Caco-2 (cell line): ENCODE data around the gene CAVIN4. TPM values are rescaled to one million over a fixed set of nuclear protein-coding genes. Genes with fewer than 3 reads are reported as not detected.

Experiments
- BruUV-seq: library from RNA; stranded (reverse); fragments of 400-500 nt; replicated peaks from 2 replicates; lab custom pipeline; 2021; lab: Mats Ljungman, UMichigan
- CTCF ChIA-PET: fragments of 300-600 bp; sonication (Branson Sonifier 250); formaldehyde crosslinking; loops from one replicate; lab custom pipeline; 2022; ENCODE audit warnings: antibody characterized with exemption; lab: Charles Lee
- POLR2A ChIA-PET: fragments of 300-600 bp; sonication (Branson Sonifier 250); formaldehyde crosslinking; loops from one replicate; lab custom pipeline; 2022; ENCODE audit warnings: antibody characterized with exemption; lab: Charles Lee
- DNase-seq, 2 experiments: peaks; one replicate each; pipeline versions ENCODE4 v3.0.0 to v3.0.0-alpha.2; 2020 to 2022
- H3K27me3 ChIP-seq: replicated peaks from 2 replicates; pipeline ENCODE4 v1.6.0; 2011; ENCODE audit warnings: low read length; ENCODE audit not compliant: control insufficient read depth, insufficient read depth
- H3K36me3 ChIP-seq: 2 replicates; pipeline ENCODE4 v1.5.1; 2011; ENCODE audit warnings: low read length; ENCODE audit not compliant: control insufficient read depth, insufficient read depth
- H3K4me1 ChIP-seq: fragments of 250-450 bp; sonication (Bioruptor Pico); 2 replicates; pipeline ENCODE4 v1.5.1; 2020; ENCODE audit warnings: mild to moderate bottlenecking
- H3K4me3 ChIP-seq: 2 replicates; pipeline ENCODE4 v1.5.1; 2011; ENCODE audit warnings: low read depth, mild to moderate bottlenecking, control low read depth, low read length
- H3K9me3 ChIP-seq: fragments of 250-450 bp; sonication (Bioruptor Pico); 2 replicates; pipeline ENCODE4 v1.5.1; 2020; ENCODE audit warnings: mild to moderate bottlenecking, moderate library complexity
- H3K27ac Mint-ChIP-seq: one replicate; pipeline ENCODE4 v1.8.0; 2022; ENCODE audit warnings: mixed read lengths; ENCODE audit not compliant: unreplicated experiment
- H3K27me3 Mint-ChIP-seq: one replicate; pipeline ENCODE4 v1.8.0; 2022; ENCODE audit warnings: mixed read lengths; ENCODE audit not compliant: insufficient read depth, unreplicated experiment
- H3K36me3 Mint-ChIP-seq: one replicate; pipeline ENCODE4 v1.8.0; 2022; ENCODE audit warnings: mild to moderate bottlenecking, mixed read lengths; ENCODE audit not compliant: insufficient read depth, unreplicated experiment
- H3K4me1 Mint-ChIP-seq: one replicate; pipeline ENCODE4 v1.8.0; 2022; ENCODE audit warnings: low read depth, mixed read lengths; ENCODE audit not compliant: unreplicated experiment
- H3K4me3 Mint-ChIP-seq: one replicate; pipeline ENCODE4 v1.8.0; 2022; ENCODE audit warnings: mild to moderate bottlenecking, moderate library complexity, mixed read lengths; ENCODE audit not compliant: unreplicated experiment
- H3K9me3 Mint-ChIP-seq: one replicate; pipeline ENCODE4 v1.8.0; 2022; ENCODE audit warnings: mixed read lengths; ENCODE audit not compliant: unreplicated experiment
- intact Hi-C: fragments of 100-400 bp; cut with micrococcal nuclease; formaldehyde crosslinking; loops from one replicate; pipeline ENCODE4 v1.10.0; 2022; ENCODE audit not compliant: unreplicated experiment
- total RNA-seq: library from RNA; stranded (reverse); gene quantifications from 2 replicates; pipeline ENCODE4 v1.2.3, GENCODE V29; 2022
- TF ChIP-seq, protein P1 (sequence below), 2 experiments: fragments of 200-600 bp in 1 of 2; IDR thresholded peaks; 1 replicate in 1 of 2; 2 replicates in 1 of 2; pipeline versions ENCODE4 v1.5.1 to v1.8.0; 2011 to 2022; ENCODE audit warnings: antibody characterized with exemption in 1 of 2, control low read depth in 1 of 2, inconsistent platforms in 1 of 2, low read depth in 1 of 2, low read length in 1 of 2, mild to moderate bottlenecking in 1 of 2, moderate library complexity in 1 of 2; ENCODE audit not compliant: insufficient read depth in 1 of 2, severe bottlenecking in 1 of 2, unreplicated experiment in 1 of 2

CAVIN4 gene
- total RNA-seq, 1 experiment from 2014 or later: 1.5 TPM

DNA sequence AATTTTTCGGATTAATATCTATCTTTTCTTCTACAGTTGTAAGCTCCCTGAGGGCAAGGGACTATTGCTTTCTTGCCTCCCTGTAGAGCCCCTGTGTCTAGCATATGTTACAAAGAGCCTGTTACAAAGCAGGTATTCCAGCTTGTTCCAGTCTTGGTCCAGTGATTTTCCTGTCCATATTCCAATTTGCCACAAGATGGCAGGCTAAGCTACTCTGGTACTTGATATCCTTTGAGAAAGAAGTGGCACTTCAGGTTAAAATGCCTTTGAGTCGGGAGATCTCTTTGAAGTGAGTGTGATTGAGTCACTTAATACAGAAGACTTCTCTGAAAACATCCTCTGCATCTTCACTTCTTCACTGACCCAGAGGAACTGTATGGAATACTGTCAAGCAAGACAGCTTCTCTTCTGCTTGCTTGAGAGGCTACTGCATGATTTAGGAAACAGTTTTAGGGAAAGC, 24.5 kb downstream of the CAVIN4 start:
- H3K27me3 Mint-ChIP-seq: no peaks in the 10 kb centered on the region
- Histone ChIP-seq H3K4me1 (0 out of 2 replicates have a peak, but pooled peaks cover 5% of the 10 kb centered on the region), H3K27me3 (no peaks in the 10 kb centered on the region), H3K4me3 (no peak overlapping the region), H3K36me3 (no peaks in the 10 kb centered on the region), H3K9me3 (no peaks in the 10 kb centered on the region)
- BruUV-seq: no TSS peak
- H3K36me3 Mint-ChIP-seq: no peaks in the 10 kb centered on the region
- H3K27ac Mint-ChIP-seq: no peak overlapping the region
- CTCF ChIA-PET: interaction anchor here (0.6 to 2.2 kb wide), 5 partner anchors 129 to 1919 kb away, joined by 3 to 29 read pairs (median 5); partner anchors contain the start of gene TMEFF1
- H3K4me3 Mint-ChIP-seq: no peak overlapping the region
- DNase-seq: peak; percentile 62 to 73
- no peaks in the 10 kb centered on the region for H3K9me3 Mint-ChIP-seq
- peaks cover 19% of the 10 kb centered on the region for H3K4me1 Mint-ChIP-seq
- intact Hi-C loops: loop anchor here (1.0 to 10.0 kb wide), 8 partner anchors 100 to 930 kb away; partner anchors contain the start of genes PLPPR1 and RNF20
- POLR2A ChIA-PET: interaction anchor here (0.6 kb wide), 1 partner anchor 256 kb away, joined by 3 read pairs; no protein-coding TSS in a partner anchor
- TF ChIP-seq, protein P1, sequence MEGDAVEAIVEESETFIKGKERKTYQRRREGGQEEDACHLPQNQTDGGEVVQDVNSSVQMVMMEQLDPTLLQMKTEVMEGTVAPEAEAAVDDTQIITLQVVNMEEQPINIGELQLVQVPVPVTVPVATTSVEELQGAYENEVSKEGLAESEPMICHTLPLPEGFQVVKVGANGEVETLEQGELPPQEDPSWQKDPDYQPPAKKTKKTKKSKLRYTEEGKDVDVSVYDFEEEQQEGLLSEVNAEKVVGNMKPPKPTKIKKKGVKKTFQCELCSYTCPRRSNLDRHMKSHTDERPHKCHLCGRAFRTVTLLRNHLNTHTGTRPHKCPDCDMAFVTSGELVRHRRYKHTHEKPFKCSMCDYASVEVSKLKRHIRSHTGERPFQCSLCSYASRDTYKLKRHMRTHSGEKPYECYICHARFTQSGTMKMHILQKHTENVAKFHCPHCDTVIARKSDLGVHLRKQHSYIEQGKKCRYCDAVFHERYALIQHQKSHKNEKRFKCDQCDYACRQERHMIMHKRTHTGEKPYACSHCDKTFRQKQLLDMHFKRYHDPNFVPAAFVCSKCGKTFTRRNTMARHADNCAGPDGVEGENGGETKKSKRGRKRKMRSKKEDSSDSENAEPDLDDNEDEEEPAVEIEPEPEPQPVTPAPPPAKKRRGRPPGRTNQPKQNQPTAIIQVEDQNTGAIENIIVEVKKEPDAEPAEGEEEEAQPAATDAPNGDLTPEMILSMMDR (IDR thresholded peaks at IDR 0.05; ENCODE audit: insufficient read depth in 1 of 2, low read depth in 1 of 2, low read length in 1 of 2, severe bottlenecking in 1 of 2, unreplicated experiment in 1 of 2): peak; percentile 62 to 66

DNA sequence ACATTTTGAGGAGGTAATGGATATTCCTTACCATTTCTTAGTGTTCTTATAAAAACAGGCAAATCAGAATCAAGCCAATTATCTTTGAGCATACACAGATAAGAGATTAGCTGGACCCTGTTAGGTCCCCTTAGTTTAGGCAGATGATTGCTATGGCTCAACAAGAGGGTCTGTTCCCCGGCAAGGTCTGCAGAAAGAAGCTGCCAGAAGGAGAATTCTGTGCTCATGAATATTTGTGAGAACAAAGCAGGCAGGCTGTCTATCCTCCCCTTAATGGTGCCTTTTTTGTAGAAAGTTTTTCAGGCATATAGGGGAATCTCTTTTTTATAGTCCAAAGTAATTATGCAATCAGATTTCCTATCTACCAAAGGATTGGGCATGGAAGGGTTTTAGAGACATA, 27.5 kb downstream of the CAVIN4 start:
- Mint-ChIP-seq H3K4me1 (peaks cover 8% of the 10 kb centered on the region), H3K36me3 (no peaks in the 10 kb centered on the region), H3K4me3 (no peak overlapping the region), H3K27me3 (no peaks in the 10 kb centered on the region), H3K27ac (no peak overlapping the region), H3K9me3 (no peaks in the 10 kb centered on the region)
- Histone ChIP-seq H3K36me3 (no peaks in the 10 kb centered on the region), H3K9me3 (no peaks in the 10 kb centered on the region), H3K27me3 (no peaks in the 10 kb centered on the region), H3K4me3 (no peak overlapping the region), H3K4me1 (no peaks in the 10 kb centered on the region)
- intact Hi-C loops: loop anchor here (10.0 kb wide), 1 partner anchor 229 kb away; no protein-coding TSS in a partner anchor
- CTCF ChIA-PET: interaction anchor here (0.6 kb wide), 1 partner anchor 368 kb away, joined by 3 read pairs; no protein-coding TSS in a partner anchor
- no TSS peak for BruUV-seq
- TF ChIP-seq, protein P1 (IDR thresholded peaks at IDR 0.05; ENCODE audit: insufficient read depth in 1 of 2, low read depth in 1 of 2, low read length in 1 of 2, severe bottlenecking in 1 of 2, unreplicated experiment in 1 of 2): no peak
- DNase-seq: no peak
- POLR2A ChIA-PET: no interaction called here

DNA sequence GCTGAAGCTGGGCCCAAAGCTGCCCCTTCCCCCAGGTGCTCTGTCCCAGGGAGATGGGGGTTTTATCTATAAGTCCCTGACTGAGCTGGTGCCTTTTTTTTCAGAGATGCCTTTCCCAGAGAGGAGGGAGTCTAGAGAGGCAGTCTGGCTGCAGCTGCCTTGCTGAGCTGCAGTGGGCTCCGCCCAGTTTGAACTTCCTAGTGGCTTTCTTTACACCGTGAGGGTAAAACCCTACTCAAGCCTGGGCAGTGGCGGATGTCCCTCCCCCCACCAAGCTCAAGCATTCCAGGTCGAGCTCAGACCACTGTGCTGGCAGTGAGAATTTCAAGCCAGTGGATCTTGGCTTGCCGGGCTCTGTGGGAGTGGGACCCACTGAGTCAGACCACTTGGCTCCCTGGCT, 41.3 kb downstream of the CAVIN4 start:
- Histone ChIP-seq H3K9me3 (no peaks in the 10 kb centered on the region), H3K4me1 (no peaks in the 10 kb centered on the region), H3K27me3 (no peaks in the 10 kb centered on the region), H3K36me3 (no peaks in the 10 kb centered on the region), H3K4me3 (no peak overlapping the region)
- POLR2A ChIA-PET: no interaction called here
- no peak overlapping the region for H3K27ac Mint-ChIP-seq
- TF ChIP-seq, protein P1 (IDR thresholded peaks at IDR 0.05; ENCODE audit: insufficient read depth in 1 of 2, low read depth in 1 of 2, low read length in 1 of 2, severe bottlenecking in 1 of 2, unreplicated experiment in 1 of 2): no peak
- CTCF ChIA-PET: no interaction called here
- intact Hi-C loops: no loop called here
- no peak overlapping the region for H3K4me3 Mint-ChIP-seq
- no TSS peak for BruUV-seq
- peaks cover 20% of the 10 kb centered on the region for H3K9me3 Mint-ChIP-seq
- H3K36me3 Mint-ChIP-seq: no peaks in the 10 kb centered on the region
- no peak for DNase-seq
- H3K4me1 Mint-ChIP-seq: no peaks in the 10 kb centered on the region
- H3K27me3 Mint-ChIP-seq: no peaks in the 10 kb centered on the region
